ENCODE results near the gene PSENEN. TPM values are rescaled to one million over a fixed set of nuclear protein-coding genes. Genes with fewer than 3 reads are reported as not detected.

Gene PSENEN
- total and polyA plus RNA-seq, 3 experiments from 2014 or later: 50.8 to 101 (median 57.8) TPM

DNA sequence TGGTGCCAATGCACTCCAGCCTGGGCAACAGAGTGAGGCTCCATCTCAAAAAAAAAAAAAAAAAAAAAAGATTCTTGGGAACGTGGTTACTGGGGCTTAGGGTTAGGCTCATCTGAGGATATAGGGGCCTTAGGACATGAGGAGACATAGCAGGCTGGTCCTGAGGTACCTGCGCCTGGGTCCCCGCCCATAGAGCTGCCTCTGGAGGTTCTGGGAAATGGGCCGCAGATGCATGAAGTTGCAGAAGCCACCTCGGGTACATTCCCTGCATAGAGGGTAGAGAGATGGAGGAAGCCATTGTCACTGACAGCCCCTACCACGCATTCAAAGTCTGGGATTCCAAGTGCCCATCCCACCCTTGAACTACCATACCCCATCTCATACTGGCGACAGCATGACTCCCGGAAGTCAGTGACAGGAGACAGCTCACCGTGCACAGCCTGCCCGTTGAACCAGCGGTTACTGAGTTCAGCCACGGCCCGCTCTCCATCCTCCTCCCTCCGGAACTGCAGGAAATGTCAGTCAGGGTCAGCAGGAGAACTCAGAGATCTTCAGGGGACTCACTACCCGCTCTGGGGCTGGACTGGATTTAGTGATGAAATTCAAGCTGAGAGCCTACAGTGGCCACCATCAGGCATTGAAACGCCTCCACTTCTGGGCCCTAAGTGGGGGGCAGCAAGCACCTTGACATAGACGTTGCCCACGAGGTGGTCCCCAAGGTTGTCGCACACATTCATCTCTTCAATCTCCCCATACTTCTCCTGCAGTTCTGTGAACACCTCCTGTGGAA lies 1.6 kb upstream of the PSENEN start:
- H3K4me3 ChIP-seq (ENCODE audit: low read length): peak overlapping the region; percentile 97
- peaks cover 0 to 35% (median 0%) of the 10 kb centered on the region in 3 donors for H3K36me3 Mint-ChIP-seq
- peaks cover 53 to 78% (median 63%) of the 10 kb centered on the region in 3 donors for H3K4me1 Mint-ChIP-seq
- peaks cover 5% of the 10 kb centered on the region for H3K36me3 ChIP-seq (ENCODE audit: insufficient read depth, low read length)
- H3K27me3 Mint-ChIP-seq: peaks cover 0 to 2% of the 10 kb centered on the region in 2 donors
- CTCF ChIA-PET: interaction anchor here (0.7 to 1.3 kb wide), 3 partner anchors 16 to 59 kb away, joined by 3 read pairs; no protein-coding TSS in a partner anchor
- H3K27ac Mint-ChIP-seq: peak overlapping the region; percentile 96 to 100 (median 99)
- POLR2A ChIA-PET: interaction anchor here (0.6 to 1.9 kb wide), 4 partner anchors 14 to 96 kb away, joined by 3 to 12 read pairs (median 3); partner anchors contain the start of genes COX6B1 and PROSER3
- H3K9me3 Mint-ChIP-seq: no peaks in the 10 kb centered on the region
- H3K4me1 ChIP-seq (ENCODE audit: insufficient read depth, low read length): peaks cover 57% of the 10 kb centered on the region
- H3K9me3 ChIP-seq (ENCODE audit: low read length): no peaks in the 10 kb centered on the region
- no peak for DNase-seq
- no peaks in the 10 kb centered on the region for H3K27me3 ChIP-seq (ENCODE audit: insufficient read depth, low read length, poor library complexity, severe bottlenecking)
- H3K4me3 Mint-ChIP-seq: peak overlapping the region; percentile 90 to 100 (median 98)
- H3K27ac ChIP-seq (ENCODE audit: low read depth, low read length): peak overlapping the region; percentile 17

- CTCF ChIA-PET: interaction anchor here (0.7 to 1.3 kb wide), 4 partner anchors 16 to 60 kb away, joined by 3 read pairs; no protein-coding TSS in a partner anchor
- Mint-ChIP-seq H3K36me3 (peaks cover 0 to 33% (median 0%) of the 10 kb centered on the region in 3 donors), H3K9me3 (no peaks in the 10 kb centered on the region), H3K27ac (peak overlapping the region; percentile 96 to 100 (median 99)), H3K4me1 (peaks cover 55 to 76% (median 67%) of the 10 kb centered on the region in 3 donors), H3K4me3 (peak overlapping the region; percentile 90 to 100 (median 98)), H3K27me3 (peaks cover 0 to 2% of the 10 kb centered on the region in 2 donors)
- no peaks in the 10 kb centered on the region for H3K9me3 ChIP-seq (ENCODE audit: low read length)
- DNase-seq: peak; percentile 89 to 97 (median 94)
- peak overlapping the region; percentile 97 for H3K4me3 ChIP-seq (ENCODE audit: low read length)
- H3K27ac ChIP-seq (ENCODE audit: low read depth, low read length): peak overlapping the region; percentile 100
- POLR2A ChIA-PET: interaction anchor here (0.6 to 1.9 kb wide), 9 partner anchors 13 to 529 kb away, joined by 3 to 12 read pairs (median 3); partner anchors contain the start of genes COX6B1, KMT2B and PROSER3
- no peaks in the 10 kb centered on the region for H3K27me3 ChIP-seq (ENCODE audit: insufficient read depth, low read length, poor library complexity, severe bottlenecking)
- peaks cover 59% of the 10 kb centered on the region for H3K4me1 ChIP-seq (ENCODE audit: insufficient read depth, low read length)
- no peaks in the 10 kb centered on the region for H3K36me3 ChIP-seq (ENCODE audit: insufficient read depth, low read length)
Observed at GRCh38 chr19:35744430-35745327, 772 bp upstream of the PSENEN start.

DNA sequence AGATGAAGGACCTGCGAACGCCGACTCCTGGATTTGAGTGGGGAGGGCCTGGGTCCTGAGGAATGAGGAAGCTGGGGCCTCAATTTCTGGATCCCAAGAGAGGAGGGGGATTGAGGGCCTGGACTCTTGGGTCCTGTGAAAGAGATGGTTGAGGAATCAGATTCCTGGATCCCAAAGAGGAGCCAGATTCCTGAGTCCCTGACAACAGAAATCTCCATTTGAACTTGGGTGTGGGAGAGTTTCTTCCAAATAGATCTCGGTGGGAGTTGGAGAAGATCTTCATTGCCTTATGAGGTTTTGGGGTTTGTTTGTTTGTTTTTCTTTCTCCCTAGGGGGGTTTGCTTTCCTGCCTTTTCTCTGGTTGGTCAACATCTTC lies 624 bp downstream of the PSENEN start:
- peak overlapping the region; percentile 90 to 100 (median 98) for H3K4me3 Mint-ChIP-seq
- no peaks in the 10 kb centered on the region for H3K9me3 Mint-ChIP-seq
- no peak for DNase-seq
- peak overlapping the region; percentile 100 for H3K27ac ChIP-seq (ENCODE audit: low read depth, low read length)
- H3K27me3 ChIP-seq (ENCODE audit: insufficient read depth, low read length, poor library complexity, severe bottlenecking): no peaks in the 10 kb centered on the region
- H3K36me3 Mint-ChIP-seq: peaks cover 0 to 31% (median 0%) of the 10 kb centered on the region in 3 donors
- H3K4me3 ChIP-seq (ENCODE audit: low read length): peak overlapping the region; percentile 97
- no peaks in the 10 kb centered on the region for H3K36me3 ChIP-seq (ENCODE audit: insufficient read depth, low read length)
- peak overlapping the region; percentile 24 to 100 (median 99) for H3K27ac Mint-ChIP-seq
- CTCF ChIA-PET: interaction anchor here (0.8 to 1.0 kb wide), 2 partner anchors 9 to 31 kb away, joined by 3 read pairs; no protein-coding TSS in a partner anchor
- peaks cover 59% of the 10 kb centered on the region for H3K4me1 ChIP-seq (ENCODE audit: insufficient read depth, low read length)
- peaks cover 53 to 70% (median 61%) of the 10 kb centered on the region in 3 donors for H3K4me1 Mint-ChIP-seq
- H3K9me3 ChIP-seq (ENCODE audit: low read length): no peaks in the 10 kb centered on the region
- peaks cover 0 to 2% of the 10 kb centered on the region in 2 donors for H3K27me3 Mint-ChIP-seq
- POLR2A ChIA-PET: interaction anchor here (1.2 to 1.9 kb wide), 3 partner anchors 26 to 44 kb away, joined by 4 to 12 read pairs (median 6); partner anchors contain the start of gene KMT2B

DNA sequence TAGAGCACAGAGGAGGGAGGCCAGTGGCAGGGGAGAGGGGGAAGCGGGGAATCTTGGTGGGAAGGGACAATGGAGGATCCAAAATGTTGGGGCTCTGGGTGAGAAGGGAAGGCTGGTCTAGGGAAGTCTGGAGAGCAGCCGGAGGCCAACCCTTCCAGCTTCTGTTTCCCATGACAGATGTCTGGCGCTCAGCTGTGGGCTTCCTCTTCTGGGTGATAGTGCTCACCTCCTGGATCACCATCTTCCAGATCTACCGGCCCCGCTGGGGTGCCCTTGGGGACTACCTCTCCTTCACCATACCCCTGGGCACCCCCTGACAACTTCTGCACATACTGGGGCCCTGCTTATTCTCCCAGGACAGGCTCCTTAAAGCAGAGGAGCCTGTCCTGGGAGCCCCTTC lies 1.1 kb downstream of the PSENEN start:
- H3K27me3 Mint-ChIP-seq: peaks cover 0 to 2% of the 10 kb centered on the region in 2 donors
- ChIA-PET POLR2A (no interaction called here), CTCF (no interaction called here)
- H3K27me3 ChIP-seq (ENCODE audit: insufficient read depth, low read length, poor library complexity, severe bottlenecking): no peaks in the 10 kb centered on the region
- H3K9me3 Mint-ChIP-seq: no peaks in the 10 kb centered on the region
- no peaks in the 10 kb centered on the region for H3K9me3 ChIP-seq (ENCODE audit: low read length)
- peaks cover 57% of the 10 kb centered on the region for H3K4me1 ChIP-seq (ENCODE audit: insufficient read depth, low read length)
- H3K4me3 Mint-ChIP-seq: peak overlapping the region; percentile 90 to 100 (median 98)
- no peak for DNase-seq
- peak overlapping the region; percentile 100 for H3K27ac ChIP-seq (ENCODE audit: low read depth, low read length)
- H3K4me1 Mint-ChIP-seq: peaks cover 53 to 70% (median 61%) of the 10 kb centered on the region in 3 donors
- no peak overlapping the region for H3K4me3 ChIP-seq (ENCODE audit: low read length)
- H3K36me3 Mint-ChIP-seq: peaks cover 0 to 32% (median 0%) of the 10 kb centered on the region in 3 donors
- H3K36me3 ChIP-seq (ENCODE audit: insufficient read depth, low read length): no peaks in the 10 kb centered on the region
- H3K27ac Mint-ChIP-seq: peak overlapping the region in 7 of 8 donors; percentile 24 to 99 (median 96)

- H3K4me1 ChIP-seq (ENCODE audit: insufficient read depth, low read length): peaks cover 39% of the 10 kb centered on the region
- ChIA-PET CTCF (interaction anchor here (0.7 to 1.5 kb wide), 5 partner anchors 11 to 183 kb away, joined by 3 to 8 read pairs (median 3); no protein-coding TSS in a partner anchor), POLR2A (interaction anchor here (0.7 to 1.6 kb wide), 9 partner anchors 9 to 46 kb away, joined by 3 to 11 read pairs (median 5); partner anchors contain the start of gene PROSER3)
- peaks cover 0 to 2% of the 10 kb centered on the region in 2 donors for H3K27me3 Mint-ChIP-seq
- peaks cover 43 to 56% (median 50%) of the 10 kb centered on the region in 3 donors for H3K4me1 Mint-ChIP-seq
- H3K9me3 ChIP-seq (ENCODE audit: low read length): no peaks in the 10 kb centered on the region
- H3K9me3 Mint-ChIP-seq: no peaks in the 10 kb centered on the region
- peak; percentile 97 to 99 (median 98) for DNase-seq
- no peaks in the 10 kb centered on the region for H3K36me3 ChIP-seq (ENCODE audit: insufficient read depth, low read length)
- H3K27me3 ChIP-seq (ENCODE audit: insufficient read depth, low read length, poor library complexity, severe bottlenecking): no peaks in the 10 kb centered on the region
- peak within 1 kb of the TSS; percentile 83 to 99 (median 99) for H3K4me3 Mint-ChIP-seq
- H3K27ac ChIP-seq (ENCODE audit: low read depth, low read length): peak within 1 kb of the TSS; percentile 83
- peaks cover 0 to 38% (median 2%) of the 10 kb centered on the region in 3 donors for H3K36me3 Mint-ChIP-seq
- H3K27ac Mint-ChIP-seq: peak within 1 kb of the TSS; percentile 75 to 97 (median 95)
- peak within 1 kb of the TSS; percentile 98 for H3K4me3 ChIP-seq (ENCODE audit: low read length)
Observed at GRCh38 chr19:35748106-35749020, 2.9 kb downstream of the PSENEN start, which contains the start of gene LIN37. TSS of gene LIN37 (plus strand) at chr19:35748576. CDS start at chr19:35748725, 149 bp downstream.

DNA sequence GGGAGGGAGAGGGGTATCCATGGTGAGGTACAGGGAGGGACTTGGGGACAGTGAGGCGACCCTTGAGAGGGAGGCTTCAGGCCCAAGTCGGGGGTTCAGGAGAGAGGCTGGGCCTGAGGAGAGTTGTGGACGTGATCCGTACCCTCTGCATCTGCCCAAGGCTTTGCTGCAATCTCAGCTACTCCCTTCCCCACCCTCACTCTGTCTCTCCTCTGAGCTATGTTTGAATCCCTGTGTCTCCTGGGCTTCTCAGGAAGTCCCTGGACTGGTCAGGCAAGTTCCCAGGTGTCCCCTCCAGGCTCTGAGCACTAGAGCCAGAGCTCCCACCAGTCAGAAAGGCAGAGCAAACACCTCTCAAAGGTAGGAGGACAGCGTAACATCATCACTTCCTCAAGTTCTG lies 4.7 kb downstream of the PSENEN start:
- Histone ChIP-seq H3K36me3 (ENCODE audit: insufficient read depth, low read length) (peaks cover 7% of the 10 kb centered on the region), H3K27ac (ENCODE audit: low read depth, low read length) (no peak overlapping the region), H3K27me3 (ENCODE audit: insufficient read depth, low read length, poor library complexity, severe bottlenecking) (no peaks in the 10 kb centered on the region), H3K4me3 (ENCODE audit: low read length) (no peak overlapping the region), H3K4me1 (ENCODE audit: insufficient read depth, low read length) (peaks cover 28% of the 10 kb centered on the region), H3K9me3 (ENCODE audit: low read length) (no peaks in the 10 kb centered on the region)
- POLR2A ChIA-PET: interaction anchor here (0.6 kb wide), 1 partner anchor 10 kb away, joined by 3 read pairs; no protein-coding TSS in a partner anchor
- H3K4me1 Mint-ChIP-seq: peaks cover 34 to 48% (median 41%) of the 10 kb centered on the region in 3 donors
- H3K4me3 Mint-ChIP-seq: peak overlapping the region in 6 of 7 donors; percentile 26 to 78 (median 44)
- no peak overlapping the region for H3K27ac Mint-ChIP-seq
- peaks cover 3 to 44% (median 9%) of the 10 kb centered on the region in 3 donors for H3K36me3 Mint-ChIP-seq
- no peaks in the 10 kb centered on the region for H3K9me3 Mint-ChIP-seq
- peaks cover 0 to 3% of the 10 kb centered on the region in 2 donors for H3K27me3 Mint-ChIP-seq
- CTCF ChIA-PET: no interaction called here
- no peak for DNase-seq
